MM.1S (cell line): Measurements from ENCODE around the gene ITGB3.

Experiments
- CTCF ChIP-seq: fragments of 300-600 bp; sonication (generic); IDR thresholded peaks from 2 replicates; pipeline ENCODE4 v1.5.1; 2016; ENCODE audit warnings: antibody characterized with exemption, low read length, mixed read lengths
- EZH2 ChIP-seq: fragments of 300-600 bp; sonication (generic); optimal IDR thresholded peaks from 2 replicates; pipeline ENCODE3; 2017; ENCODE audit warnings: low read depth, mild to moderate bottlenecking, antibody characterized with exemption, low read length, mixed read lengths

GRCh38 chr17:47272491-47272890 lies 18.9 kb downstream of the ITGB3 start:
- TF ChIP-seq EZH2, result no peak
- no peak for TF ChIP-seq CTCF
